GM12873 (cell line): Measurements from ENCODE around the gene OR9Q1.

Experiments used
- CTCF ChIP-seq: IDR thresholded peaks from 2 replicates; pipeline ENCODE4 v1.5.1; 2012; ENCODE audit warnings: low read depth, mild to moderate bottlenecking, moderate library complexity, low read length, control low read depth; ENCODE audit not compliant: insufficient read depth; ENCODE audit errors: missing control alignments

The OR9Q1 gene

DNA sequence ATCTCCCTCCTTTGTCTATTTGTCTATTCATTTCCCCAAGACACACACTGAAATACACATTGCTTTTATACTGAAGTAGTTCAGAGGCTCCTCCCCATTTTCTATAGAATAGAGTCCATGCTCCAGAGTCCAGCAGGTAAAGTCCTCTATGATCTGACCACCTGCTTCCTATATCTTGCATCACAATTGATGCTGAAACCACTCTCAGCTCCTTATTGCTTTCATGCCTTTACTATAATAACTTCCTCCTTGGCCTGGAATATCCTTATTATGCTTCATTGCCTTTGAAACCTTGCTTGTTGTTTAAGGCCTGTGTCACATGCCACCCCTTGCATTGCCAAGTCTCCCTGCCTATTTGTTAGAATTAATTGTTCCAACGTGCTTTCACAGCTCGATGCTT lies 19.7 kb downstream of the OR9Q1 start:
- no peak for TF ChIP-seq CTCF

GRCh38 chr11:58046231-58046630 lies 22.6 kb downstream of the OR9Q1 start:
- TF ChIP-seq CTCF = no peak

DNA sequence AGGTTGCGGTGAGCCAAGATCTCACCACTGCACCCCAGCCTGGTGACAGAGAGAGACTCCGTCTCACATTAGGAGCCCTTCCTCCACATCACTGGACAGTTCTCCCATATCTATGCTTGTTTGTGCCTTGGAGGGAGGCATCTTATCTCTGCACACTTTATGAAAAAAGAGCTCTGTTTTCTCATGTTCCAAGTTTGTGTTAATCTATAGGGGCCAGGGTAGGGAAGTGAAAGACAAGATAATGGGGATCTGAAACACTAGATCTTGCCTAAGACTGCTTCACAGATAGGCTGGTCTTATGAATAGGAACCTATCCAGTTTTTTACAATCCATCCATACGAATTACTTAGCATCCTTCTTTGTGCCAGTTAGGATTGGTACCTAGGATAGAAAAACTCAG lies 24.1 kb downstream of the OR9Q1 start:
- TF ChIP-seq CTCF = no peak

- no peak for TF ChIP-seq CTCF
Measured at GRCh38 chr11:58055806-58056401, 32.2 kb downstream of the OR9Q1 start.

- TF ChIP-seq CTCF = no peak
Measured at GRCh38 chr11:58057481-58057880, 33.8 kb downstream of the OR9Q1 start.

DNA sequence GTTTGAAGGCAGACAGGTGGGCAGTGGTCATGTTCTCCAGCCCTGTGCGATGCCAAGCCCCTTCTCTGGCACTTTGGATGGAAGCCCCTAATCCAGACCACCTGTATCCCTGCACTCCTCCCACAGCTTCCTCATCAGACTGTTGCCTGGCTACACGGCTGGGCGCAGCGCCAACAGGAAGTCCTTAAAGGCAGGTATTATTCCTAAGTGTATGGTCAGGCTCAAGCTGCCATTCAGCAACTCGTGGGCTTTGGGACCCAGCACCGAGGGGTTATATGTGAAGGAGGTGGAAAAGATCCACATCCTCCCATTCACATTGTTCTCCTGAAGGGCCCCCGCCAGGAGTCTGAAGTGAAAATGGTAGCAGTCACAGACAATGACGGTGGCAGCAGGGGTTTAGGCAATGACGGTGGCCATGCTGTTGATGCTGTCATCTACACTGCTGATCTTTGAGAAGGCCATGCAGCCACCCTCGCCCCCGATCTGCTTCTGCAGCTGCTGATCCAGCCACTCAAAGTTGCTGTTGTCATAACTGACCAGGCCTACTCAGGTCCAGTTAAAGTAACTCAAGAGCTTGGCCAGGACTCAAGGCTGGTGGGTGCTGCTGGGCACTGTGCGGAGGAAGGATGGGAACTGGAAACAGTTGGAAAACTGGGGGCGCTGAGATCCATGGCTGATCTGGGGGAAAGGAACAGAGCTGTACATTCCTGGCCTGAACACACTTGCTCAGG lies 34.8 kb downstream of the OR9Q1 start:
- no peak for TF ChIP-seq CTCF

DNA sequence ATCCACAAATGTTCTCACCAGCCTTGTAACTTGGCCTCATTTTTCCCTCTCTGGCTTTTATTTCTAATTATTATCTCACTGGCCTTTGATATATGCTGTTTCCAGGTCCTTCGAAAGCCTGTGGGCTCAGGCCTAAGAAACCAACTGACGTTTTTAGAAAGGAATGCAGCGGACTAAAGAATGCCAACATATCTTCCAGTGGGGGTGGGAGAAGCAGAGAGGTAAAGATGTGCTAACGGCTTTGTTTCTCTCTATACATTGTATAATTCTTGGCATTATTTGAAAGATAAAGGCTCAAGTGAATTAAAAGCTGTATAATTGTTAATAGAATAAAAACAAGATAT lies 35.3 kb downstream of the OR9Q1 start:
- no peak for TF ChIP-seq CTCF
